ENCODE results near the gene ADGRV1. TPM values are rescaled to one million over a fixed set of nuclear protein-coding genes. Genes with fewer than 3 reads are reported as not detected.
"Not testable (repeated sequence)": the region's sequence is repeated elsewhere in the genome, so short reads cannot be mapped to it uniquely, and the experiment has no call there.

The ADGRV1 gene
- total RNA-seq, 4 donors from 2014 or later, result 129 to 158 (median 145) TPM

- no peak for DNase-seq
- 94 to 99% methylated on average over 5 of the region's 5 CpGs for WGBS, 2 donors
- no peaks in the 10 kb centered on the region for H3K9me3 ChIP-seq
- TF ChIP-seq POLR2A (IDR thresholded peaks at IDR 0.05) (no peak), CTCF (IDR thresholded peaks at IDR 0.05) (no peak)
- no peaks in the 10 kb centered on the region for H3K27me3 ChIP-seq
- no peak overlapping the region for H3K4me3 ChIP-seq (replicated peaks in 1 of 3)
- no peaks in the 10 kb centered on the region for H3K36me3 ChIP-seq
- no peak overlapping the region for H3K27ac ChIP-seq
- H3K4me1 ChIP-seq, result no peaks in the 10 kb centered on the region
- intact Hi-C loops (cut with DNase I), result no loop called here
These were observed 17.1 kb downstream of the ADGRV1 start for GRCh38 chr5:90575712-90576111.

- H3K4me3 ChIP-seq (replicated peaks in 1 of 3); H3K9me3 ChIP-seq; DNase-seq; H3K36me3 ChIP-seq; H3K27ac ChIP-seq; H3K27me3 ChIP-seq; intact Hi-C loops (cut with DNase I); H3K4me1 ChIP-seq: not testable (repeated sequence)
- 89 to 95% methylated on average over 3 of the region's 3 CpGs for WGBS, 2 donors
These were observed 18.0 kb downstream of the ADGRV1 start for GRCh38 chr5:90576566-90576965.

GRCh38 chr5:90579905-90580304 lies 21.3 kb downstream of the ADGRV1 start:
- H3K9me3 ChIP-seq; H3K4me3 ChIP-seq (replicated peaks in 1 of 3); intact Hi-C loops (cut with DNase I); H3K36me3 ChIP-seq; H3K27ac ChIP-seq; H3K27me3 ChIP-seq; DNase-seq; H3K4me1 ChIP-seq: not testable (repeated sequence)
- 95 to 96% methylated on average over 2 of the region's 2 CpGs for WGBS, 2 donors

- no peak for DNase-seq
- Histone ChIP-seq H3K9me3 (no peaks in the 10 kb centered on the region), H3K27ac (no peak overlapping the region), H3K36me3 (no peaks in the 10 kb centered on the region), H3K4me3 (replicated peaks in 1 of 3) (no peak overlapping the region), H3K27me3 (no peaks in the 10 kb centered on the region), H3K4me1 (no peaks in the 10 kb centered on the region)
- TF ChIP-seq POLR2A (IDR thresholded peaks at IDR 0.05) (no peak), CTCF (IDR thresholded peaks at IDR 0.05) (no peak)
- 82 to 85% methylated on average over 2 of the region's 2 CpGs for WGBS, 2 donors
- intact Hi-C loops (cut with DNase I), result no loop called here
These were observed 23.4 kb downstream of the ADGRV1 start for GRCh38 chr5:90581956-90582355.

GRCh38 chr5:90585337-90585986 lies 26.9 kb downstream of the ADGRV1 start:
- Histone ChIP-seq H3K4me1 (no peaks in the 10 kb centered on the region), H3K36me3 (no peaks in the 10 kb centered on the region), H3K27me3 (no peaks in the 10 kb centered on the region), H3K4me3 (replicated peaks in 1 of 3) (no peak overlapping the region), H3K27ac (no peak overlapping the region), H3K9me3 (no peaks in the 10 kb centered on the region)
- no peak for DNase-seq
- WGBS, 2 donors, result 86 to 91% methylated on average over 7 of the region's 7 CpGs
- no peak for TF ChIP-seq CTCF (IDR thresholded peaks at IDR 0.05)
- no peak for TF ChIP-seq POLR2A (IDR thresholded peaks at IDR 0.05)
- intact Hi-C loops (cut with DNase I), result no loop called here

- DNase-seq, result no peak
- Histone ChIP-seq H3K27ac (no peak overlapping the region), H3K27me3 (no peaks in the 10 kb centered on the region), H3K36me3 (no peaks in the 10 kb centered on the region), H3K9me3 (no peaks in the 10 kb centered on the region), H3K4me3 (replicated peaks in 1 of 3) (no peak overlapping the region), H3K4me1 (no peaks in the 10 kb centered on the region)
- WGBS, 2 donors, result 87 to 90% methylated on average over 2 of the region's 2 CpGs
- intact Hi-C loops (cut with DNase I), result no loop called here
- TF ChIP-seq CTCF (IDR thresholded peaks at IDR 0.05), result no peak
- TF ChIP-seq POLR2A (IDR thresholded peaks at IDR 0.05), result no peak
These were observed 27.9 kb downstream of the ADGRV1 start for GRCh38 chr5:90586469-90586868.

Data from thyroid gland (tissue), 4 donors.